IPS-20b (cell line): ENCODE measurements around the gene FRMD4A.

Experiments
- H3K27ac ChIP-seq: one replicate; pipeline ENCODE4 v1.5.1; 2013; ENCODE audit warnings: low read length
- H3K27me3 ChIP-seq: 2 replicates; pipeline ENCODE4 v1.6.1; 2013; ENCODE audit warnings: mild to moderate bottlenecking, low read length, inconsistent platforms; ENCODE audit not compliant: insufficient read depth
- H3K36me3 ChIP-seq: 2 replicates; pipeline ENCODE4 v1.6.1; 2013; ENCODE audit warnings: low read depth, mild to moderate bottlenecking, inconsistent platforms, low read length, moderate library complexity; ENCODE audit not compliant: insufficient read depth
- H3K4me1 ChIP-seq: 2 replicates; pipeline ENCODE4 v1.6.1; 2013; ENCODE audit warnings: mild to moderate bottlenecking, control low read depth, inconsistent platforms, low read length, moderate library complexity; ENCODE audit not compliant: insufficient read depth
- H3K4me3 ChIP-seq: 2 replicates; pipeline ENCODE4 v1.5.1; 2013; ENCODE audit warnings: mild to moderate bottlenecking, low read length, inconsistent platforms
- H3K9ac ChIP-seq: 2 replicates; pipeline ENCODE4 v1.6.1; 2013; ENCODE audit warnings: low read depth, mild to moderate bottlenecking, inconsistent platforms, low read length, moderate library complexity
- H3K9me3 ChIP-seq: 2 replicates; pipeline ENCODE4 v1.6.1; 2013; ENCODE audit warnings: mild to moderate bottlenecking, low read depth, low read length, inconsistent platforms; ENCODE audit not compliant: insufficient read depth

Gene FRMD4A

GRCh38 chr10:14196113-14196512, 134.6 kb downstream of the FRMD4A start:
- Histone ChIP-seq H3K27ac (no peak overlapping the region), H3K9ac (no peak overlapping the region), H3K36me3 (no peaks in the 10 kb centered on the region), H3K9me3 (no peaks in the 10 kb centered on the region), H3K4me3 (no peak overlapping the region), H3K4me1 (peaks cover 16% of the 10 kb centered on the region; the same call in 1 of the 2 replicates), H3K27me3 (no peaks in the 10 kb centered on the region)

- no peaks in the 10 kb centered on the region for H3K9me3 ChIP-seq
- no peaks in the 10 kb centered on the region for H3K27me3 ChIP-seq
- H3K4me3 ChIP-seq = no peak overlapping the region
- H3K4me1 ChIP-seq = peaks cover 16% of the 10 kb centered on the region; the same call in 1 of the 2 replicates
- no peak overlapping the region for H3K27ac ChIP-seq
- peak overlapping the region; percentile 25; the same call in 1 of the 2 replicates for H3K9ac ChIP-seq
- H3K36me3 ChIP-seq = no peaks in the 10 kb centered on the region
Observed at GRCh38 chr10:14195433-14195832, 135.3 kb downstream of the FRMD4A start.

GRCh38 chr10:14192746-14193145, 138.0 kb downstream of the FRMD4A start:
- Histone ChIP-seq H3K27ac (no peak overlapping the region), H3K4me1 (peaks cover 16% of the 10 kb centered on the region; the same call in 1 of the 2 replicates), H3K9ac (no peak overlapping the region), H3K4me3 (no peak overlapping the region), H3K27me3 (no peaks in the 10 kb centered on the region), H3K9me3 (no peaks in the 10 kb centered on the region), H3K36me3 (no peaks in the 10 kb centered on the region)

- peaks cover 16% of the 10 kb centered on the region; the same call in 1 of the 2 replicates for H3K4me1 ChIP-seq
- no peak overlapping the region for H3K9ac ChIP-seq
- H3K9me3 ChIP-seq = no peaks in the 10 kb centered on the region
- no peak overlapping the region for H3K4me3 ChIP-seq
- no peak overlapping the region for H3K27ac ChIP-seq
- no peaks in the 10 kb centered on the region for H3K36me3 ChIP-seq
- no peaks in the 10 kb centered on the region for H3K27me3 ChIP-seq
Observed at GRCh38 chr10:14191871-14192270, 138.9 kb downstream of the FRMD4A start.

- Histone ChIP-seq H3K9ac (no peak overlapping the region), H3K9me3 (no peaks in the 10 kb centered on the region), H3K27me3 (no peaks in the 10 kb centered on the region), H3K36me3 (no peaks in the 10 kb centered on the region), H3K27ac (no peak overlapping the region), H3K4me1 (peaks cover 16% of the 10 kb centered on the region; the same call in 1 of the 2 replicates), H3K4me3 (no peak overlapping the region)
Observed at GRCh38 chr10:14191407-14191806, 139.3 kb downstream of the FRMD4A start.

GRCh38 chr10:14190702-14191101, 140.0 kb downstream of the FRMD4A start:
- no peak overlapping the region for H3K4me3 ChIP-seq
- no peaks in the 10 kb centered on the region for H3K9me3 ChIP-seq
- peaks cover 14% of the 10 kb centered on the region; the same call in 1 of the 2 replicates for H3K4me1 ChIP-seq
- no peak overlapping the region for H3K9ac ChIP-seq
- no peaks in the 10 kb centered on the region for H3K36me3 ChIP-seq
- no peak overlapping the region for H3K27ac ChIP-seq
- H3K27me3 ChIP-seq = no peaks in the 10 kb centered on the region

- Histone ChIP-seq H3K9ac (no peak overlapping the region), H3K27me3 (no peaks in the 10 kb centered on the region), H3K9me3 (no peaks in the 10 kb centered on the region), H3K27ac (no peak overlapping the region), H3K4me1 (peaks cover 7% of the 10 kb centered on the region), H3K4me3 (no peak overlapping the region), H3K36me3 (no peaks in the 10 kb centered on the region)
Observed at GRCh38 chr10:14186245-14186644, 144.5 kb downstream of the FRMD4A start.

GRCh38 chr10:14185316-14186045, 145.2 kb downstream of the FRMD4A start:
- H3K4me1 ChIP-seq = peaks cover 7% of the 10 kb centered on the region
- peak overlapping the region; percentile 92 for H3K27ac ChIP-seq
- peak overlapping the region; percentile 73 for H3K9ac ChIP-seq
- H3K4me3 ChIP-seq = no peak overlapping the region
- no peaks in the 10 kb centered on the region for H3K27me3 ChIP-seq
- H3K36me3 ChIP-seq = no peaks in the 10 kb centered on the region
- no peaks in the 10 kb centered on the region for H3K9me3 ChIP-seq

- Histone ChIP-seq H3K9ac (peak overlapping the region; percentile 73), H3K4me1 (peaks cover 7% of the 10 kb centered on the region), H3K9me3 (no peaks in the 10 kb centered on the region), H3K36me3 (no peaks in the 10 kb centered on the region), H3K27me3 (no peaks in the 10 kb centered on the region), H3K4me3 (no peak overlapping the region), H3K27ac (peak overlapping the region; percentile 92)
Observed at GRCh38 chr10:14184841-14185315, 145.8 kb downstream of the FRMD4A start.

GRCh38 chr10:14182781-14183180, 147.9 kb downstream of the FRMD4A start:
- no peak overlapping the region for H3K27ac ChIP-seq
- H3K27me3 ChIP-seq = no peaks in the 10 kb centered on the region
- H3K9ac ChIP-seq = no peak overlapping the region
- no peaks in the 10 kb centered on the region for H3K36me3 ChIP-seq
- no peak overlapping the region for H3K4me3 ChIP-seq
- peaks cover 7% of the 10 kb centered on the region for H3K4me1 ChIP-seq
- no peaks in the 10 kb centered on the region for H3K9me3 ChIP-seq

- H3K27ac ChIP-seq = no peak overlapping the region
- H3K9ac ChIP-seq = no peak overlapping the region
- H3K4me1 ChIP-seq = peaks cover 7% of the 10 kb centered on the region
- no peaks in the 10 kb centered on the region for H3K9me3 ChIP-seq
- no peak overlapping the region for H3K4me3 ChIP-seq
- H3K36me3 ChIP-seq = no peaks in the 10 kb centered on the region
- H3K27me3 ChIP-seq = no peaks in the 10 kb centered on the region
Observed at GRCh38 chr10:14181567-14181936, 149.2 kb downstream of the FRMD4A start.

- H3K4me3 ChIP-seq = no peak overlapping the region
- H3K9ac ChIP-seq = no peak overlapping the region
- H3K4me1 ChIP-seq = peaks cover 7% of the 10 kb centered on the region
- no peak overlapping the region for H3K27ac ChIP-seq
- H3K9me3 ChIP-seq = no peaks in the 10 kb centered on the region
- no peaks in the 10 kb centered on the region for H3K36me3 ChIP-seq
- no peaks in the 10 kb centered on the region for H3K27me3 ChIP-seq
Observed at GRCh38 chr10:14180911-14181566, 149.7 kb downstream of the FRMD4A start.
